ENCODE measurements around the gene WLS. TPM values are rescaled to one million over a fixed set of nuclear protein-coding genes. Genes with fewer than 3 reads are reported as not detected.
"Not testable (repeated sequence)": the region's sequence is repeated elsewhere in the genome, so short reads cannot be mapped to it uniquely, and the experiment has no call there.

Gene WLS
- total RNA-seq, 1 donor from 2014 or later, result 68.0 TPM

DNA sequence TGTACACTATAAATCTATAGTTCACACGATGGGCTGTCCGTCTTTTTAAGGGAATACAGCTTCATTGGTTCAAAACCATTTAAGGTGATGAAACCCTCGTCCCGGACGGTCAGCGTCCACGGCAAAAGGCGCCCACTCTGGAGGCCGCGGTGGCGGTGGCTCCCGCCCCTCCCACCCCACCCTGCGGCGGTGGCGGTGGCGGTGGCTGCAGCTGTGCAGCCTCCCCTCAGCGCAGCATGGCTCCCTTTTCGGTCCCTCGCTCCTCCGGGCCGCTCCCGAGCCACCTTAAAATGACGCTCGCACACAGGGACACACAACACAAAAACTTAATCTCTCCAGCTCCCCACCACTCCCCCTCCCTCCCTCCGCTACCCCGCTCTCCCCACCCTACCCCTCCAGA is 69.1 kb downstream of the WLS start:
- peaks cover 11% of the 10 kb centered on the region for H3K4me1 ChIP-seq
- no peaks in the 10 kb centered on the region for H3K9me3 ChIP-seq
- H3K4me3 ChIP-seq, result no peak overlapping the region
- no peak for TF ChIP-seq CTCF (IDR thresholded peaks at IDR 0.05)
- no peak for TF ChIP-seq POLR2A (IDR thresholded peaks at IDR 0.05)
- no peak for TF ChIP-seq POLR2AphosphoS5 (IDR thresholded peaks at IDR 0.05; ENCODE audit: insufficient read depth in 1 of 2, low read depth in 1 of 2)
- no peak overlapping the region for H3K27ac ChIP-seq
- no peaks in the 10 kb centered on the region for H3K27me3 ChIP-seq
- intact Hi-C loops (cut with DNase I), result no loop called here
- peaks cover 0 to 13% of the 10 kb centered on the region in 2 donors for H3K36me3 ChIP-seq
- no peak for DNase-seq (ENCODE audit: extremely low spot score in 2 of 2)

GRCh38 chr1:68162761-68163160 is 69.6 kb downstream of the WLS start:
- intact Hi-C loops (cut with DNase I), result no loop called here
- no peak overlapping the region for H3K4me3 ChIP-seq
- no peak for DNase-seq (ENCODE audit: extremely low spot score in 2 of 2)
- peaks cover 8% of the 10 kb centered on the region for H3K4me1 ChIP-seq
- H3K36me3 ChIP-seq, result peaks cover 0 to 18% of the 10 kb centered on the region in 2 donors
- no peaks in the 10 kb centered on the region for H3K9me3 ChIP-seq
- H3K27ac ChIP-seq, result no peak overlapping the region
- TF ChIP-seq CTCF (IDR thresholded peaks at IDR 0.05) (no peak), POLR2A (IDR thresholded peaks at IDR 0.05) (no peak), POLR2AphosphoS5 (IDR thresholded peaks at IDR 0.05; ENCODE audit: insufficient read depth in 1 of 2, low read depth in 1 of 2) (no peak)
- no peaks in the 10 kb centered on the region for H3K27me3 ChIP-seq

- DNase-seq (ENCODE audit: extremely low spot score in 2 of 2); intact Hi-C loops (cut with DNase I); H3K27me3 ChIP-seq; H3K27ac ChIP-seq; H3K4me3 ChIP-seq; H3K9me3 ChIP-seq; H3K4me1 ChIP-seq: not testable (repeated sequence)
- peaks cover 0 to 18% of the 10 kb centered on the region in 2 donors for H3K36me3 ChIP-seq
Observed at GRCh38 chr1:68161672-68162071, 70.7 kb downstream of the WLS start.

- intact Hi-C loops (cut with DNase I); H3K9me3 ChIP-seq; H3K4me3 ChIP-seq; DNase-seq (ENCODE audit: extremely low spot score in 2 of 2); H3K27ac ChIP-seq; H3K4me1 ChIP-seq; H3K27me3 ChIP-seq: not testable (repeated sequence)
- H3K36me3 ChIP-seq, result peaks cover 0 to 22% of the 10 kb centered on the region in 2 donors
Observed at GRCh38 chr1:68160935-68161334, 71.4 kb downstream of the WLS start.

GRCh38 chr1:68160021-68160420 is 72.3 kb downstream of the WLS start:
- TF ChIP-seq POLR2A (IDR thresholded peaks at IDR 0.05) (no peak), CTCF (IDR thresholded peaks at IDR 0.05) (no peak), POLR2AphosphoS5 (IDR thresholded peaks at IDR 0.05; ENCODE audit: insufficient read depth in 1 of 2, low read depth in 1 of 2) (no peak)

DNA sequence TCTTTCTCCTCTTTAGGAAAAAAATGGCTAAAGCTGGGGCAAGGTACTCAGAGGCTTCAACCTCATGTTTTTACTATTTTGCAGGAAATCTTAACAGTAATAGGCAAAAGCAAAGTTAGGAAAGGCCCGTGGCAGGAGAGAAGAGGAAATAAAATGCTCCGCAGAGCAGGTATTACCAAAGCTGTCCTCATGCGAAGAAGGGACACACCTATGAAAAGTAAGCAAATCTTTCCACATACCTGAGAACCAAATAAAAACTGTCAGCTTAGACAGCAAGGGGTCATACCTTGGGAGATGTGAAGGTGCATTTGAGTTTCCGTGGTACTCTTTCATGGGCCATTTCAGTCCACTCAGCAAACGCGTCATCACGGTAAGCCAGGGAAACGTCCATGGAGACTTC is 73.5 kb downstream of the WLS start:
- Histone ChIP-seq H3K9me3 (no peaks in the 10 kb centered on the region), H3K36me3 (peaks cover 0 to 22% of the 10 kb centered on the region in 2 donors), H3K27me3 (no peaks in the 10 kb centered on the region), H3K4me3 (no peak overlapping the region), H3K27ac (no peak overlapping the region), H3K4me1 (peaks cover 6% of the 10 kb centered on the region)
- DNase-seq (ENCODE audit: extremely low spot score in 2 of 2), result no peak
- intact Hi-C loops (cut with DNase I), result no loop called here
- TF ChIP-seq POLR2AphosphoS5 (IDR thresholded peaks at IDR 0.05; ENCODE audit: insufficient read depth in 1 of 2, low read depth in 1 of 2) (no peak), CTCF (IDR thresholded peaks at IDR 0.05) (no peak), POLR2A (IDR thresholded peaks at IDR 0.05) (no peak)

More at GRCh38 chr1:68160021-68160420, 72.3 kb downstream of the WLS start:
- H3K4me3 ChIP-seq, result no peak overlapping the region
- H3K4me1 ChIP-seq, result peaks cover 6% of the 10 kb centered on the region
- no peak overlapping the region for H3K27ac ChIP-seq
- H3K27me3 ChIP-seq, result no peaks in the 10 kb centered on the region
- no peak for DNase-seq (ENCODE audit: extremely low spot score in 2 of 2)
- intact Hi-C loops (cut with DNase I), result no loop called here
- peaks cover 0 to 22% of the 10 kb centered on the region in 2 donors for H3K36me3 ChIP-seq
- H3K9me3 ChIP-seq, result no peaks in the 10 kb centered on the region

All from vagina (tissue), 2 donors.